Bronchial epithelial cell (primary cell): Measurements from ENCODE around the gene ITPK1. TPM values are rescaled to one million over a fixed set of nuclear protein-coding genes. Genes with fewer than 3 reads are reported as not detected.
"Not testable (repeated sequence)": the region's sequence is repeated elsewhere in the genome, so short reads cannot be mapped to it uniquely, and the experiment has no call there.

ENCODE experiments used
- DNase-seq: peaks from one replicate; pipeline ENCODE4 v3.0.0-alpha.2; 2010; ENCODE audit warnings: low read depth
- FAIRE-seq: peaks from 2 replicates; lab custom pipeline; 2011; peaks lifted over from hg19 to GRCh38; lab: Jason Lieb, UNC
- H3K27me3 ChIP-seq: 2 replicates; pipeline ENCODE4 v1.5.1; 2011; ENCODE audit warnings: low read length; ENCODE audit not compliant: control insufficient read depth, insufficient read depth
- H3K36me3 ChIP-seq: 2 replicates; pipeline ENCODE4 v1.5.1; 2011; ENCODE audit warnings: low read length; ENCODE audit not compliant: control insufficient read depth, insufficient read depth
- H3K4me3 ChIP-seq: 2 replicates; pipeline ENCODE4 v1.5.1; 2011; ENCODE audit warnings: mild to moderate bottlenecking, low read depth, low read length, control low read depth
- CTCF ChIP-seq: IDR thresholded peaks from 2 replicates; pipeline ENCODE4 v1.5.1; 2011; ENCODE audit warnings: mild to moderate bottlenecking, moderate library complexity, low read length, control low read depth, inconsistent platforms; ENCODE audit not compliant: insufficient read depth, severe bottlenecking
- total RNA-seq: library from RNA; depleted of rRNA; stranded (reverse); fragments of >200 nt; gene quantifications from 2 replicates; pipeline ENCODE4 v1.2.1, GENCODE V29; 2014

The ITPK1 gene
- total RNA-seq, 1 donor from 2014 or later, result 39.8 TPM

- DNase-seq (peak; percentile 14), FAIRE-seq (no peak)
- Histone ChIP-seq H3K36me3 (no peaks in the 10 kb centered on the region), H3K4me3 (peak overlapping the region; percentile 79), H3K27me3 (no peaks in the 10 kb centered on the region)
- no peak for TF ChIP-seq CTCF
Observed at GRCh38 chr14:93114068-93114710, 1.5 kb downstream of the ITPK1 start.

- no peak for DNase-seq
- H3K4me3 ChIP-seq, result peak overlapping the region; percentile 79
- H3K36me3 ChIP-seq, result no peaks in the 10 kb centered on the region
- TF ChIP-seq CTCF, result no peak
- no peaks in the 10 kb centered on the region for H3K27me3 ChIP-seq
- no peak for FAIRE-seq
Observed at GRCh38 chr14:93113678-93114067, 2.1 kb downstream of the ITPK1 start.

- DNase-seq, result peak; percentile 81
- Histone ChIP-seq H3K4me3 (peak overlapping the region; percentile 79), H3K36me3 (no peaks in the 10 kb centered on the region), H3K27me3 (no peaks in the 10 kb centered on the region)
- peak; percentile 74 for TF ChIP-seq CTCF
- peak; percentile 40 for FAIRE-seq
Observed at GRCh38 chr14:93112891-93113677, 2.6 kb downstream of the ITPK1 start.

GRCh38 chr14:93111541-93111940 is 4.2 kb downstream of the ITPK1 start:
- not testable (repeated sequence) for H3K4me3 ChIP-seq, FAIRE-seq, DNase-seq, H3K27me3 ChIP-seq, H3K36me3 ChIP-seq

- H3K4me3 ChIP-seq, result no peak overlapping the region
- DNase-seq (no peak), FAIRE-seq (no peak)
- no peak for TF ChIP-seq CTCF
- H3K27me3 ChIP-seq, result no peaks in the 10 kb centered on the region
- no peaks in the 10 kb centered on the region for H3K36me3 ChIP-seq
Observed at GRCh38 chr14:93110856-93111419, 4.8 kb downstream of the ITPK1 start.
